KMS-11 (cell line): ENCODE data around the gene AKAP5.

ENCODE experiments used
- H2AFZ ChIP-seq: fragments of 200-600 bp; sonication (generic); 2 replicates; pipeline ENCODE4 v1.6.1; 2016; ENCODE audit warnings: antibody characterized with exemption, mixed run types, low read depth
- H3K27ac ChIP-seq: fragments of 200-600 bp; sonication (generic); 2 replicates; pipeline ENCODE4 v1.6.1; 2016; ENCODE audit warnings: mild to moderate bottlenecking, mixed run types
- H3K27me3 ChIP-seq: fragments of 200-600 bp; sonication (generic); 2 replicates; pipeline ENCODE4 v1.6.1; 2017; ENCODE audit warnings: mild to moderate bottlenecking, low read depth, mixed run types, moderate library complexity; ENCODE audit not compliant: insufficient read depth
- H3K36me3 ChIP-seq: fragments of 200-600 bp; sonication (generic); 2 replicates; pipeline ENCODE4 v1.6.1; 2017; ENCODE audit warnings: mild to moderate bottlenecking, mixed run types; ENCODE audit not compliant: insufficient read depth
- H3K4me1 ChIP-seq: fragments of 200-600 bp; sonication (generic); 2 replicates; pipeline ENCODE4 v1.6.1; 2016; ENCODE audit warnings: mild to moderate bottlenecking, low read depth, mixed run types; ENCODE audit not compliant: poor library complexity, severe bottlenecking
- H3K4me2 ChIP-seq: fragments of 200-600 bp; sonication (generic); 2 replicates; pipeline ENCODE4 v1.7.0; 2016; ENCODE audit warnings: mild to moderate bottlenecking, mixed run types
- H3K4me3 ChIP-seq: fragments of 200-600 bp; sonication (generic); IDR thresholded peaks from 2 replicates; pipeline ENCODE4 v1.6.1; 2017; ENCODE audit warnings: low read depth, low read length, mixed read lengths; ENCODE audit not compliant: insufficient read depth
- H3K79me2 ChIP-seq: fragments of 200-600 bp; sonication (generic); 2 replicates; pipeline ENCODE4 v1.6.1; 2016; ENCODE audit warnings: low read depth, mixed run types; ENCODE audit not compliant: insufficient read depth
- H3K9ac ChIP-seq: fragments of 200-600 bp; sonication (generic); 2 replicates; pipeline ENCODE4 v1.6.1; 2016; ENCODE audit warnings: mild to moderate bottlenecking, mixed run types
- H4K20me1 ChIP-seq: fragments of 200-600 bp; sonication (generic); 2 replicates; pipeline ENCODE4 v1.6.1; 2016; ENCODE audit warnings: mild to moderate bottlenecking, mixed run types; ENCODE audit not compliant: insufficient read depth
- TF ChIP-seq, protein P1 (sequence below): fragments of 200-600 bp; sonication (generic); conservative IDR thresholded peaks from 2 replicates; pipeline ENCODE4 v1.6.1; 2017; ENCODE audit warnings: low read depth, mild to moderate bottlenecking, antibody characterized with exemption, low read length, moderate library complexity, mixed read lengths

The AKAP5 gene

GRCh38 chr14:64478634-64479250, 13.4 kb downstream of the AKAP5 start:
- Histone ChIP-seq H3K9ac (no peak overlapping the region), H3K4me1 (no peaks in the 10 kb centered on the region), H3K79me2 (no peaks in the 10 kb centered on the region), H3K27ac (no peak overlapping the region), H2AFZ (no peak overlapping the region), H3K4me2 (no peak overlapping the region), H3K27me3 (no peaks in the 10 kb centered on the region), H4K20me1 (no peaks in the 10 kb centered on the region), H3K36me3 (no peaks in the 10 kb centered on the region), H3K4me3 (no peak overlapping the region)
- TF ChIP-seq, protein P1, sequence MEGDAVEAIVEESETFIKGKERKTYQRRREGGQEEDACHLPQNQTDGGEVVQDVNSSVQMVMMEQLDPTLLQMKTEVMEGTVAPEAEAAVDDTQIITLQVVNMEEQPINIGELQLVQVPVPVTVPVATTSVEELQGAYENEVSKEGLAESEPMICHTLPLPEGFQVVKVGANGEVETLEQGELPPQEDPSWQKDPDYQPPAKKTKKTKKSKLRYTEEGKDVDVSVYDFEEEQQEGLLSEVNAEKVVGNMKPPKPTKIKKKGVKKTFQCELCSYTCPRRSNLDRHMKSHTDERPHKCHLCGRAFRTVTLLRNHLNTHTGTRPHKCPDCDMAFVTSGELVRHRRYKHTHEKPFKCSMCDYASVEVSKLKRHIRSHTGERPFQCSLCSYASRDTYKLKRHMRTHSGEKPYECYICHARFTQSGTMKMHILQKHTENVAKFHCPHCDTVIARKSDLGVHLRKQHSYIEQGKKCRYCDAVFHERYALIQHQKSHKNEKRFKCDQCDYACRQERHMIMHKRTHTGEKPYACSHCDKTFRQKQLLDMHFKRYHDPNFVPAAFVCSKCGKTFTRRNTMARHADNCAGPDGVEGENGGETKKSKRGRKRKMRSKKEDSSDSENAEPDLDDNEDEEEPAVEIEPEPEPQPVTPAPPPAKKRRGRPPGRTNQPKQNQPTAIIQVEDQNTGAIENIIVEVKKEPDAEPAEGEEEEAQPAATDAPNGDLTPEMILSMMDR, result peak; percentile 51; the same call in 1 of the 2 replicates

DNA sequence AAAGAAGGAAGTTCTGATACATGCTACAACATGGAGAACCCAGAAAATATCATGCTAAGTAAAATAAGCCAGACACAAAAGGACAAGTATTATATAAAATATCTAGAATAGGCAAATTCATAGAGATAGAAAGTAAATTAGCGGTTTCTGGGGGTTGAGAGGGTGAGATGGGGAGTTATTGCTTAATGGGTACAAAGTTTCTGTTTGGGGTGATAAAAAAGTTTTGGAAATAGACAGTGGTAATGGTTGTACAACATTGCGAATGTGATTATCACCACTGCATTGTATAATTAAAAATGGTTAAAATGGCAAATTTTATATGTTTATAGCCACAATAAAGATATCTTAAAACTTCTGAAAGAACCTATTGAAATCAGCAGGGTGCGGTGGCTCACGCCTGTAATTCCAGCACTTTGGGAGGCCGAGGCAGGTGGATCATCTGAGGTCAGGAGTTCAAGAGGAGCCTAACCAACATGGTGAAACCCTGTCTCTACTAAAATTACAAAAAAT, 23.3 kb downstream of the AKAP5 start:
- Histone ChIP-seq H2AFZ (no peak overlapping the region), H3K27me3 (no peaks in the 10 kb centered on the region), H3K4me2 (no peak overlapping the region), H3K79me2 (no peaks in the 10 kb centered on the region), H3K9ac (no peak overlapping the region), H3K27ac (no peak overlapping the region), H4K20me1 (no peaks in the 10 kb centered on the region), H3K4me1 (no peaks in the 10 kb centered on the region), H3K4me3 (no peak overlapping the region), H3K36me3 (no peaks in the 10 kb centered on the region)
- TF ChIP-seq, protein P1, result no peak

- H3K36me3 ChIP-seq, result no peaks in the 10 kb centered on the region
- no peaks in the 10 kb centered on the region for H3K4me1 ChIP-seq
- no peaks in the 10 kb centered on the region for H4K20me1 ChIP-seq
- H3K9ac ChIP-seq, result no peak overlapping the region
- H3K4me2 ChIP-seq, result no peak overlapping the region
- H2AFZ ChIP-seq, result no peak overlapping the region
- no peak overlapping the region for H3K27ac ChIP-seq
- TF ChIP-seq, protein P1, result no peak
- H3K27me3 ChIP-seq, result no peaks in the 10 kb centered on the region
- H3K4me3 ChIP-seq, result no peak overlapping the region
- H3K79me2 ChIP-seq, result no peaks in the 10 kb centered on the region; the same call in 1 of the 2 replicates
These were observed 26.3 kb downstream of the AKAP5 start for GRCh38 chr14:64491637-64492036.

- Histone ChIP-seq H3K4me1 (no peaks in the 10 kb centered on the region), H2AFZ (no peak overlapping the region), H3K9ac (no peak overlapping the region), H3K27ac (no peak overlapping the region), H3K36me3 (0 out of 2 replicates have a peak, but pooled peaks cover 2% of the 10 kb centered on the region), H3K27me3 (no peaks in the 10 kb centered on the region), H4K20me1 (no peaks in the 10 kb centered on the region), H3K79me2 (no peaks in the 10 kb centered on the region; the same call in 1 of the 2 replicates), H3K4me2 (no peak overlapping the region), H3K4me3 (no peak overlapping the region)
- TF ChIP-seq, protein P1, result no peak
These were observed 28.2 kb downstream of the AKAP5 start for GRCh38 chr14:64493455-64493854.
